GM18505 (cell line): ENCODE results near the gene CRIP2.

ENCODE experiments used
- ATAC-seq: cut with Tn5 transposase; IDR thresholded peaks from one replicate; pipeline ENCODE4 v1.9.1; 2021; ENCODE audit not compliant: unreplicated experiment
- POLR2A ChIP-seq: IDR thresholded peaks from 4 replicates; pipeline ENCODE4 v1.6.1; 2011; ENCODE audit warnings: borderline replicate concordance; ENCODE audit not compliant: insufficient read depth, insufficient read length; ENCODE audit errors: extremely low read depth

Gene CRIP2

DNA sequence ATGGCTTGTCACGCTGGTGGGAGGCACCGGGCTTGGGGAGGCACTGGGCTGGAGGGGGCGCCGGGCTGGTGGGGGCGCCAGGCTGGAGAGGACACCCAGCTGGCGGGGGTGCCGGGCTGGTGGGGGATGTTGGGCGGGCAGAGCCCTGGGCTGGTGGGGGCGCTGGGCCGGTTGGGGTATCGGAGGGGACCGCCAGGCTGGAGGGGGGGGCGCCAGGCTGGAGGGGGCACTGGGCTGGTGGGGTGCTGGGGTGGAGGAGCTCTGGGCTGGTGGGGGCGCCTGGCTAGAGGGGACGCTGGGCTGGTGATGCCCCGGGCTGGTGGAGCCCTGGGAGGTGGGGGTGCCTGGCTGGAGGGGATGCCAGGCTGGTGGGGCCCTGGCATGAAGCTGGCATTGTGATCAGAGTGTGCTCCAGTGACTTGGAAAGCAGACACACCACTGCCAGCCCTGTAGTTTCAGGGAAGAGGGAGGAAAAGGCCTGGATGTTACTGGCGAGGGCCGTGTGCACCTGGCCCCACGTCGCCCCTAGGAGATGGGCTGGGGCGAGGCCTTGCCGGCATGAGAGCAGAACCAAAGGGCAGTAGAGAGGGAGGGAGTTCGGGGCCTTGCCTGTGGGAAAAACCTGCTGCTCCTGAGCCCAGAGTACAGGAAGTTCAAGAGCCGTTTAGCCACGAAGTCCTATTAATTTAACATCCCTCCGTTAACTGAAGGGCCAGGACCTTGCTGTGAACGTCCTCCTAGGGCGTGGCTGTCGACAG is 29.5 kb downstream of the CRIP2 start:
- no peak for TF ChIP-seq POLR2A
- no peak for ATAC-seq

- no peak for TF ChIP-seq POLR2A
- ATAC-seq: no peak
Observed at GRCh38 chr14:105505101-105505500, 30.5 kb downstream of the CRIP2 start.

DNA sequence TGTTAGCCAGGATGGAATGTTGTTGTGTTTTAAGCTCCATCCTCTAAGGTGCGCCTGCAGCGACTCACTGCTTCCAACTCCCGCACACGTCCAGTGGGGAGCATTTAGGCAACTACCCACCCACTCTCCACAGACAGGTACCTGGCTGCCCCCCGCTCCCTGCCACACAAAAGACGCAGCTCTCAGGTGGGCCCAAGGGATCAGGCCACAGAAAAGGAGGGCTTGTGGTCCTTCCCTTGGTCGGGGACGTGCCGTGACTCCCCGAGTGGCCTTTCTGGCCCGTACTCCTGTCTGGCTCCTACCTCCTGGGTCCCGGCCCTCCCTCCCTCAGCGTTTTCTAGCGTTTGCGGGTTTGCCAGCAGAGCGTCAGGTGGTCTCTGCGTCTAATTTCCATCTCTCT is 32.6 kb downstream of the CRIP2 start:
- TF ChIP-seq POLR2A: no peak

GRCh38 chr14:105508069-105508468 is 33.4 kb downstream of the CRIP2 start:
- no peak for ATAC-seq
- TF ChIP-seq POLR2A: no peak

More for the DNA sequence above, 32.6 kb downstream of the CRIP2 start:
- ATAC-seq: no peak

GRCh38 chr14:105508601-105509000 is 34.0 kb downstream of the CRIP2 start:
- ATAC-seq: no peak
- TF ChIP-seq POLR2A: no peak

GRCh38 chr14:105517096-105517495 is 42.5 kb downstream of the CRIP2 start:
- TF ChIP-seq POLR2A: no peak
- no peak for ATAC-seq

DNA sequence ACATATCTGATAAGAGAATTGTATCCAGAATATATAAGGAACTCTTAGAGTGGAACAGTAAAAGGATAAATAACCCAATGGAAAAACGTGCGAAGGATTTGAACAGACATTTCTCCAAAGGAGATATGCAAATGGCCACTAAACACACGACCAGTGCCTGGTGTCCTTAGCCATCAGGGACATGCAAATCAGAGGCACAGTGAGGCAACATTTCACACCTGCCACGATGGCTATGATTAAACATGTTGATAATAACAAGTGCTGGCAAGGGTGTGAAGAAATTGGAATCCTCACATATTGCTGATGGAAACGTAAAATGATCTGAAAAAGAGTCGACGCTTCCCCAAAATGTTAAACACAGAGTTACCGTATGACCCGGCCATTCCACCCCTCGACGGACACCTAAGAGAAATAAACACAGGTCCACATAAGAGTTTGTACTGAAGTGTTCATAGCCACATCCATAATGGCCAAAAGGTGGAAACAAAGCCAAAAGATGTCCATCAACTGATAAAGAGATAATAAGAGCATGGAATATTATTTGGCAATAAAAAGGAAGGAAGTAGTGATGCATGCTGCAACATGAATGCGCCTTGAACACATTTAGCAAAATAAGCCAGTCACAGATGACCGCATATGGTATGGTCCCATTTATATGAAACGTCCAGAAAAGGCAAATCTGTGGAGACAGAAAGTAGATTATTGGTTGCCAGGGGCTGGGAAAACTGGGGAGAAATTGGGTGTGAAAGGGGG is 45.5 kb downstream of the CRIP2 start:
- no peak for ATAC-seq

GRCh38 chr14:105525326-105525725 is 50.7 kb downstream of the CRIP2 start:
- ATAC-seq: no peak

More for the DNA sequence above, 45.5 kb downstream of the CRIP2 start:
- no peak for TF ChIP-seq POLR2A

GRCh38 chr14:105525861-105526775 is 51.5 kb downstream of the CRIP2 start, which contains the start of gene TMEM121:
Gene TMEM121 (plus strand): TSS chr14:105526583. CDS start chr14:105528835, 2,252 bp downstream.
- TF ChIP-seq POLR2A: no peak

More at GRCh38 chr14:105525326-105525725, 50.7 kb downstream of the CRIP2 start:
- no peak for TF ChIP-seq POLR2A

DNA sequence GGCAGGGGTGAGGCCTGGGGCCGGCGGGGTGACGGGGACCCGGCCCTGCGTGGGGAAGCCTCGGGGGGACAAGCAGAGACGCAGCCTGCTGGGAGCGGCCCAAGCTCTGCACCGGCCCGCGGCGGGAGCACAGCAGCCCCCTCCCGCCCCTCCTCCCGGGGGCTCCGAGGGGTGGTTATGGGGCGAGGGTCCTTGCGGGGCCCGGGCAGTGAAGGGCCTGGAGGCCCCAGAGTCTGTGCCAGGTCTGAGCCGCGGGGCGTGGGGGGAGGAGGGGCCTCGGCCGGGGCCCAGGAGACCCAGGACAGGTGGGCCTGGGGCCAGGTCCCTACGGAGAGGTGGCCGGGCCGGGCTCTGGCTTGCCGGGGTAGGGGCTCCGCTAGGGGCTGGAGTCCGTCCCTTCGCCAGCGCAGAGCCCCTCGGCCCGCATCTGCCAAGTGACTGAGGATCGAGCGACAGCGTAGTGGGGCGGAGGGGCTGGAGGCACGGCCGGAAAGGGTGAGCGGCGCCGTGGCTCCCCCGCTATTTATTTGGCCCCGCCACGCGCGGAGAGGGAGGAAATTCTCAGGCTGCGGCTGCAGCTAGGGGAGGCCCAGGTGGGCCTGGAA is 52.3 kb downstream of the CRIP2 start:
- no peak for ATAC-seq
- no peak for TF ChIP-seq POLR2A

More at GRCh38 chr14:105525861-105526775, 51.5 kb downstream of the CRIP2 start, which contains the start of gene TMEM121:
- no peak for ATAC-seq

DNA sequence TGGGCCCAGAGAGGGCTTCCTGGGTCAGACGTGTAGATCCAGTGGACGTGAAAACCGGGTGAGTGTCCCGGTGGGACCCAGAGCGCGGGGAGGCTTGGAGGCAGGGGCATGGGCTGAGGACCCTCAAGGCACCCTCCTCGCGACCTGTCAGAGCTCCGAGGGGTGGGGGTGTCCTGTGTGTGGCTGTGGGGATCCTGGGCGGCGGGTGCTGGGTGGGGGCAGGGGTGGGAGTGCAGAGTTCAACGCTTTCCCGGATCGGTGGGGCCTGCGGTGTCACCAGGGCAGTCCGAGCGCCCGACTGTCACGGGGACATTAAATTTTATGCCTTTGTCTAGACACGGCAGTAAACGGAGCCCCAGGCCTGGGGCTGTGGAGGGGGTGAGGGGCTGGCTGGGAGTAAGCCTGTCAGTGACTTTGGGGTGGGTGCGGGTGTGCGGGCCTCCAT is 52.8 kb downstream of the CRIP2 start:
- no peak for ATAC-seq
- TF ChIP-seq POLR2A: no peak

DNA sequence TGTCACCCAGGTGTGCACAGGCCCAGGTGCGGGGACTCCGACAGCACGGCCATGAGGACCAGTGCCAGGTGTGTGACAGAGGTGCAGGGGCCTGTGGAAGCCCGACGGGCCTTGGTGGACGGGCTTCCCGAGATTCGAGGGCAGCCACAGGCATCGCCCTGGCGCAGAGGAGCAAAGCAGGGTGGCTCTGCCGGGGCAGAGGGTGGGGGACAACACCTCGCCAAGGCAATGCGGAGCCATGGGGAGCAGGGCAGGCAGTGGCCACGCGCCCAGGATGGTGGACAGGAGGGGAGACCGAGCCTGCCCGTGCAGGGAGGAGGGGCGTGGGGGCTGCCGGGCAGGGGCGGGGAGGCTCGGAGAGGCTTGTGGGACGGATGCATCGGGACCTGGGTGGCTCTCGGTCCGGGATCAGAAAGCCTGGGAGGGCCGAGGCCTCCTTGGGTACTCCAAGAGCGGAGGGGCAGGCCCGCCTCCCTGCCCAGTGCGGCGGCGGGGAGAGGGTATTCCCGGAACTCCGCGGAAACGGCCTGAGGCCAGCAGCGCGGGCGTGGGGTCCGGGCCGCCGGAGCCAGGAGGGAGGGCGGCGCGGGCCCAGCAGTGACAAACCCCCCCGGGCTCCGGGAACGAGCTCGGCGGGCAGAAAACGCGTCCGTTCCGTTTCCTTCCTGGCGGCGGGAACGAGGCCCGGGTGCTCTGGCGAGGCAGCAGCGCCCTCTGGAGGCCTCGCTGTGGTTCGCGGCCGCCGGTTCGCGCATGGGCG is 53.4 kb downstream of the CRIP2 start:
- TF ChIP-seq POLR2A: no peak
- no peak for ATAC-seq
